Stimulated activated CD4-positive, alpha-beta T cell treated with anti-CD3 and anti-CD28 coated beads, Interleukin-4, amount 100 ng/mL, for 24 hours (primary cell): ENCODE results near the gene DENND1A.
"Not testable (repeated sequence)": the region's sequence is repeated elsewhere in the genome, so short reads cannot be mapped to it uniquely, and the experiment has no call there.

Experiments
- DNase-seq: peaks from one replicate; pipeline ENCODE4 v3.0.0-alpha.2; 2020

Gene DENND1A

DNA sequence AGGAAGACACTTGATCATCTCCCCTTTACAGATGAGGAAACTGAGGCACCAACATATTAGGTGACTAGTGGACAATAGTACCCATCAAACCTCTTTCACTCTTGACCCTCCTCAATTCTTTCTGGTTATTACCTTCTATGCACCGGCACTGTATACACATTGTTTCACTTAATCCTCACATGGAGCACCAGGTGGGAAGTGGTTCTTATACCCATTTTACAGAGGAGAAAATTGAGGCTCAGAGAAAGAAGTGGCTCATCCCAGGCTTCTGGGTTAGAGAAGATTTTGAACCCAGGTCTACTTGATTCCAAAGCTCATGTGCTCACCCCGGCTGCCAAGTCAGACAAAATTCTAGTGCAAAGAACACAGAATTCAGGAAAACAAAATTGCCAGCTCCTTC, 17.4 kb upstream of the DENND1A start:
- DNase-seq, result no peak

GRCh38 chr9:123946101-123946821, 16.3 kb upstream of the DENND1A start:
- DNase-seq, result no peak

DNA sequence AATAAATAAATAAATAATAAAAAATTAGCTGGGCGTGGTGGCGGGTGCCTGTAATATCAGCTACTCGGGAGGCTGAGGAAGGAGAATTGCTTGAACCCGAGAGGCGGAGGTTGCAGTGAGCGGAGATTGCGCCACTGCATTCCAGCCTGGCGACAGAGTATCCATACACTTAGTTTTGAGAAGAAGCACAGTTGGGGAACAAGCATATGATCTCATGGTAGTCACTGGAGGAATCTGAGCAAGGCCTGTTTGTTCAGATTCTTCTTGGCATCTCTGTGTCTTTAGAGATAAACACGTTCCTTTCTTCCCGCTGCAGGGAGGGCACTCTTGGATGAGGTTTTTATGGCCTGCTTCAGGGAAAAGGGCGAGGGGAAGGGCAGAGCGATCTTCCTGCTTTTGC, 15.6 kb upstream of the DENND1A start:
- DNase-seq, result no peak

DNA sequence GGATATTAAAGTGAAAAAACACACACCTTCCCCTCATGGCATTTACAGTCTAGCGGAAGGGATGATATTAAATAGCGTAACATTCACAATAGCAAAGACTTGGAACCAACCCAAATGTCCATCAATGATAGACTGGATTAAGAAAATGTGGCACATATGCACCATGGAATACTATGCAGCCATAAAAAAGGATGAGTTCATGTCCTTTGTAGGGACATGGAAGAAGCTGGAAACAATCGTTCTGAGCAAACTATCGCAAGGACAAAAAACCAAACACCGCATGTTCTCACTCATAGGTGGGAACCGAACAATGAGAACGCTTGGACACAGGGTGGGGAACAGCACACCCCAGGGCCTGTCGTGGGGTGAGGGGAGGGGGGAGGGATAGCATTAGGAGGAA, 14.5 kb upstream of the DENND1A start:
- DNase-seq, result not testable (repeated sequence)

- DNase-seq, result no peak
Observed at GRCh38 chr9:123943671-123944070, 13.7 kb upstream of the DENND1A start.

DNA sequence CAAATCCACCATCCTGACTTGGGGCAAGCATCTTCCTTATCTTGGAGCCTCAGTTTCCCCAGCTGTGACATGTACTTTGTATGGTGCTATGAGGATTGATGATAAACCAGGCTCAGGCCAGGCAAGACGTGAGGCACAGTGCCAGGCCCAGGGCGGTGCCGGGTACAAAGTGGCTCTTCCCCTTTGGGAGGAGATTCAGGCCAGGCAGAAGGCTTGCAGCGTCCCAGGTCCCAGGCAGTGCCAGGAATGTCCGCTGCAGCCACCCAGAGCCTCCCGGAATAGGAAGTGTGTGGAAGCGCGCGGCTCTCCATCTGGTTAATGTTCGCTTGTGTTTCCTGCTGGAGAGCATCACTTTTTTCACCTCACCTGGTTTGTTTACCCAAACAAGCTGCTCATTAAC, 12.6 kb upstream of the DENND1A start:
- no peak for DNase-seq

GRCh38 chr9:123941524-123942070, 11.7 kb upstream of the DENND1A start:
- DNase-seq, result no peak

DNA sequence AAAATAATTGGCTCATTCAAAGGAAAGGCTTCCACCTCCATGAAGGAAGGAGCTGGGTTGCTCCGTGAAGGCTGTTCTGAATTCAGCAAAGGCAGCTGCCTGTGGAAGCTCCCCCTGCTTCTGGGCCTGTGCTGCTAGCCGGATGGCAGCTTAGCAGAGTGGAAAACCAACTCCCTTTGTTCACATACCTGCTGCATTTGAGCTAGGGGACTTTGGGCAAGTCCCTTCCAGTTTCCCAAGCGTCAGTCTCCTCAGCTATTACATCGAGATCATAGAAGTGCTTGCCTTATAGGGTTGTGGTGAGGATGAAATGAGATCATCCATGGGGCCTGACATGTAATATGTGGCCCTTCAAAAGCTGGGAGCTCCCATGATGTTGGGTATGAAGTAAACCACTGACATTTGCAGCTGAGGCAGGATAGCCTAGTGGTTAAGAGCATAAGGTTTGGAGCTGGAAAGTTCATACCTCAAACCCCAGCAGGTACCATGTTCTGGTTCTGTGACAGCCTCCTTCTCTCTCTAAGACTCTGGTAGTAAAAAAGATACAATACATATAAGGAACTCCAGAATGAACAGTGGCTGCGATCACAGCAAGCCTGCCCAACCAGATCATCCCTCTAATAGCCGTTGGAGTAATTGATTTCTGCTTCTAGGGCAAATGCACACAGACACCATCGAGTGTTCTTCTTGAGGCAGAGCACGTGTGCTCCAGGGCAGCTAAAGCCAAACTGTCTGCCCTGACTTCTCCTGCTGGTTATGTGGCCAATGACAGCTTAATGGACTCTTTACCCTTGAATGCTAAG, 11.0 kb upstream of the DENND1A start:
- DNase-seq, result no peak

DNA sequence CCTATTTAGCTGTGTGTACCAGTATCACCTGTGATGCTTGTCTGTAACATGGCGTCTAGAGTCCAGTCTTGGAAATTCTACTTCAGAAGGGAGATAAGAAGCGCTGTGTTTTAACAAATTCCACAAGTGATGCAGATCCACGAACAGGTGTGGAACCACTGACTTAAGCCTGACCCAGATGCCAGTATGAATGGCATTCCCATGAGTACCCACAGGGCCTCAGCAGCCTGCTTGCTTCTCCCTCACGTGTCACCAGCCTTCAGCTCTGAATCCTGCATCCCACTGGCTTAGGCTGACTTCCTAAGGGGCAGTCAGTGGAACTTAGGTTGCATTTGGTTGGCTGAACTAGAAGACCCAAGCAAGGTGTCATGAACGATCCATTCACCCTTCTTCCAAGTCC, 8.5 kb upstream of the DENND1A start:
- DNase-seq, result no peak

DNA sequence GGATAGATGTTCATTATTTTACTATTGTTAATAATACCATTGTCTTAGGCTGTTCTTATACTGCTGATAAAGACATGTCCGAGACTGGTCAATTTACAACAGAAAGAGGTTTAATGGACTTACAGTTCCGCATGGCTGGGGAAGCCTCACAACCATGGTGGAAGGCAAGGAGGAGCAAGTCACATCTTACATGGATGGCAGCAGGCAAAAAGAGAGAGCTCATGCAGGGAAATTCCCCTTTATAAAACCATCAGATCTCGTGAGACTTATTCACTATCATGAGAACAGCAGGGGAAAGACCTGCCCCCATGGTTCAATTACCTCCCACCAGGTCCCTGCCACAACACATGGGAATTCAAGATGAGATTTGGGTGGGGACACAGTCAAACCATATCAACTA, 6.6 kb upstream of the DENND1A start:
- DNase-seq, result not testable (repeated sequence)

DNA sequence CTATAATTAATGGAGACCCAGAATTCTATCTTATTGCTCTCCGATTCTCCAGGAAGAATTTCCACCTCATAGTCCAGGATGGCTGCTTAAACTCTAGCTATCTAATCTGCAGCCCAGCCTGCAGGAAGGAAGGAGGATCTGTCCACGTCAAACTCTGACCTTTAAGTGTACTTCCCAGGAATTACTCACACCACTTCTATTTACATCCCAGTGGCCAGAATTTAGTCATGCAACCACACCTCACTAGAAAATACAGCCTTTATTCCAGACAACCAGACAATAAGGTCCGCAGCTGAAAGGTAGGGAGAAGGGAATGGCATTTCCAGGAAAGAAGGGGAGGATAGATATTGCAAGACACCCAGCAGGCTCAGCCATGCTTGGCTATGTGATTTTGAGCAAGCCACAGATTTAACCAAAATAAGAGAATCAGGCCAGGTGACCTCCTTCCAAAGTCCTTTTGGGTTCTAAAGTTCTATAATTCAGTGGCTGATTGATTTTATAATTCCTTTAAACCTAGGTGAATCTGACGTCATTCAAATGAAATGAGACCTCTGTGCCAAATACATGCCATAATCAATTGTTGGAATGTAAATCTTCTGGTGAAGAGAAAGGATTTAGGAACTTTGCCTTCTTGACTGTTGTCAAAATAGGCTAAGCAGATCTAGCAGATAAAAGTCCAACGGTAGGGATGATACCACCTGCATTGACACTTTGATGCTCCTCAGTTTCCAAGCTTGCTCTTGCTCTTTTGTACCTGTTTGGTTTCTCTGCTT, 3.7 kb upstream of the DENND1A start:
- DNase-seq, result no peak

GRCh38 chr9:123929177-123929869, 603 bp downstream of the DENND1A start:
- peak; percentile 18 for DNase-seq

GRCh38 chr9:123928533-123929176, 1.3 kb downstream of the DENND1A start:
- peak; percentile 20 for DNase-seq

DNA sequence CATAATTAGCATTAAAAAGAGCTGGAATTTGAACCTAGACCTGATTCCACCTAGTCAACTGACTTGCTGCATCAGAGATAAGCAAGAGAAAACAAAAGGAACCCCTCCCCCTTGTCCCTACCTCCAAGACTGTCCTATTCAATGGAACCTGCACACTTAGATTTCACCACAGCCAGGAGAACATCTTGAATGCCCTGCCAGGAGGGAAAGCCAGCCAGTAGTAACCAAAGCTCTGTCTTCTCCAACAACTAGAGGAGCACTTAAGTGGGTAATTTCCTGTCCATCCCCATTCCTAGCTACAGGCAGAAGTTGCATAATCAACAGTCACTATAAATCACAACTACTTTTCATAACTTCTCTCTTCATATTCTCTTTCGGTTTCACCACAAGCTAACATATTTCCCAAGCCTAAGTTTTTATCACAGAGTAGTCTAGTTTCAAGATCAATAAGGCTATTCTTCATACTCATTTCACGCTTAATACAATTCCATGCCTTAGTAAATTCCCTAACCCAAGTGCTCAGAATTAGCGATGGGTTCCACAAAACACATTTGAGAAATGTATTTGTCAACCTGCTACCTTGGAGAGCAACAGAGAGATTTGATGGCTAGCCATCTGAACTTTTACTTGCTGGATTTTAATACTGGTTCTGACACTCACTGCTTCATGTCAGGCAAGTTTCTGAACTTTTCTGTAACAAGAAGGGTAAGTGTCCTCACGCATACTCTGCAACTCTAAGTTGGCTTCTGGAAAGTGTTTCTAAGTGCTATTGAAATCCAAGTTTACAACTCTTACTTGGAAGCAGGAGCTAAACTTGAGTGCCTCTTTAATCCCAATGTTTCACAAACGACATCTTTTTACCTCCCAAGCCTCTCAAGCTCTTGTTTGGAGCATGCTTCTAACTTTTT, 2.0 kb downstream of the DENND1A start:
- no peak for DNase-seq

DNA sequence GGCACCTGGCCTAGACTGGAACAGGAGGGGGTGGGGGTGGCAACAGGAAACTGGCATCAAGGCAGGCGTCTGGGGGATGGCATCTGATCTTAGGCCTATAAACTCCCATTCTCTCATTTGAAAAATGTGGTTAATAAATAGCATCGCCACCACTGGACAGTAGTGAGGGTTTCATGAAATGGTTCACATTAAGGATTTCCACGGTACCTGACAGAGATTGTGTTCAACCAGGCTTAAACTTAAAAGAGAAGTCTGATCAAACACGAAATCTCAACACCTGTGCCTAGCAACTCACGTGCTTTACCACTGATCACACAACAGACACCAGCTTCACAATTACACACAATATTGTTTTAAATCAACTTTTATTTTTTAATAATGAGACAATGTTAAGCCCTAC, 3.0 kb downstream of the DENND1A start:
- no peak for DNase-seq

DNA sequence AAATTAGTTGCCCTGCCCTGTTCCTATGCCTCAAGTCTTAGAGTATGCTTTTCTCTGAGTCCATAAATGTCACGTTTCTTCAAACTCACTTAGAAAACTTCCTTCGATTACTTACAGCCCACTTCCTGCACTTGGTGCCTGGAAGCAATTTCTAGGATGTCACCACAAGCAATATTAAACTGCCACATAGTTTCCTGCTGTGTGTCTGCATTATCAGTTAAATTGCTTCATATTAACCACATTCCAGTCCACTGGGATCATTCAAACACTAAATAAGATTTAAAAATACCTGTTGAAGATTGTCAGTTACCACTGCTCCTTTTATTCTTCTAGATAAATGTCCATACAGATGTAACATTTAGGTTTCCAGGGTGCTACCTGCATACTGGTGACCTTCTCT, 4.1 kb downstream of the DENND1A start:
- DNase-seq, result no peak

DNA sequence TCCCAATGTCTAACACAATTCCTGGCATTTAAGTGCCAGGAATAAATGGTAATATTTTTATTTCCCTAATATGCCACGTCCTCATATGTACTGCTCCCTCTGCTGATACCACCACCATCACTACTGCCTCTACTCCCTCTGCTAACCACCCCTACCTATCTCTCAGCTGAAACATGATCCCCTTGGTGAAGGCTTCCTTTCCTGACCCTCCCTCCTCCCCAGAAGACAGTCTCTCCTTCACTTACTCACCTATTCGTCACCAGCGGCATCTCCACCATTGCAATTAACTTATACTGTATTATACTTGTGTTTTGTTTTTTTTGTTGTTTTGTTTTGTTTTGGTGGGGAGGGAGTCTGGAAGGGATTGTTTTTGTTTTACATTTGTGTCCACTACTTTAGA, 4.8 kb downstream of the DENND1A start:
- DNase-seq, result no peak

GRCh38 chr9:123924727-123925126, 5.2 kb downstream of the DENND1A start:
- no peak for DNase-seq

GRCh38 chr9:123923884-123924283, 6.0 kb downstream of the DENND1A start:
- DNase-seq, result no peak

GRCh38 chr9:123923377-123923776, 6.5 kb downstream of the DENND1A start:
- no peak for DNase-seq

DNA sequence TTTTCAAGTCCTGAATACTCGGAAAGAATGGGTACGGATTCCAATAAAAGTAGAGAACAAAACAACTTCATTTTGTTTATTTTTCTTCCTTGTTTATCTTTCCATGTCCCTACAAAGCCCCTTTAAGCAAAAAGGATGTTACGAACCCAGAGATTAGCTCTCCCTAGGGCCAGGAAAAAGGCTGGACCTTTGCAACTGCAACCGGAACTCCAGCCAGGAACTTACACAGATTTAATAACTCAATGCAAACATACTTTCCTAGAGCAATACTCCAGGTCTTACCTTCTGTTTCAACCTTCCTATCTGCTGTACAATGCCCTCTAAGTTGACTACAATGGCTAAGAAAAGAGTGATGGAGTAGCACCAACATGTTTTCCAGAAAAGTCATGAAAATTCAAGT, 7.0 kb downstream of the DENND1A start:
- no peak for DNase-seq
